Measurements from ENCODE around the gene TMEM120A.

Gene TMEM120A

GRCh38 chr7:75987026-75987804 lies 7.2 kb downstream of the TMEM120A start:
- WGBS, 2 experiments: 95% methylated on average over 32 of the region's 32 CpGs
- H3K4me3 ChIP-seq (ENCODE audit: insufficient read depth, low read depth, low read length): no peak overlapping the region
- H3K9me3 ChIP-seq (ENCODE audit: control insufficient read depth, low read length): no peaks in the 10 kb centered on the region
- no peaks in the 10 kb centered on the region for H3K27me3 ChIP-seq (ENCODE audit: control insufficient read depth, insufficient read depth, low read length, poor library complexity, severe bottlenecking)
- H3K4me1 ChIP-seq (ENCODE audit: control insufficient read depth, insufficient read depth, low read length): peaks cover 22% of the 10 kb centered on the region
- peaks cover 18% of the 10 kb centered on the region for H3K36me3 ChIP-seq (ENCODE audit: control insufficient read depth, insufficient read depth, low read length)
- H3K27ac ChIP-seq (ENCODE audit: insufficient read depth, low read depth, low read length, poor library complexity, severe bottlenecking): no peak overlapping the region

- no peak overlapping the region for H3K4me3 ChIP-seq (ENCODE audit: insufficient read depth, low read depth, low read length)
- H3K4me1 ChIP-seq (ENCODE audit: control insufficient read depth, insufficient read depth, low read length): peaks cover 20% of the 10 kb centered on the region
- H3K27ac ChIP-seq (ENCODE audit: insufficient read depth, low read depth, low read length, poor library complexity, severe bottlenecking): no peak overlapping the region
- peaks cover 23% of the 10 kb centered on the region for H3K36me3 ChIP-seq (ENCODE audit: control insufficient read depth, insufficient read depth, low read length)
- no peaks in the 10 kb centered on the region for H3K9me3 ChIP-seq (ENCODE audit: control insufficient read depth, low read length)
- H3K27me3 ChIP-seq (ENCODE audit: control insufficient read depth, insufficient read depth, low read length, poor library complexity, severe bottlenecking): no peaks in the 10 kb centered on the region
- 95% methylated on average over 20 of the region's 20 CpGs for WGBS, 2 experiments
These were observed 8.1 kb downstream of the TMEM120A start for GRCh38 chr7:75986147-75986781.

- 94 to 95% methylated on average over 41 of the region's 41 CpGs for WGBS, 2 experiments
- peaks cover 30% of the 10 kb centered on the region for H3K36me3 ChIP-seq (ENCODE audit: control insufficient read depth, insufficient read depth, low read length)
These were observed 8.8 kb downstream of the TMEM120A start for GRCh38 chr7:75985518-75986146.

GRCh38 chr7:75985009-75985517 lies 9.3 kb downstream of the TMEM120A start:
- H3K27me3 ChIP-seq (ENCODE audit: control insufficient read depth, insufficient read depth, low read length, poor library complexity, severe bottlenecking): no peaks in the 10 kb centered on the region
- 89 to 90% methylated on average over 21 of the region's 21 CpGs for WGBS, 2 experiments
- H3K4me3 ChIP-seq (ENCODE audit: insufficient read depth, low read depth, low read length): no peak overlapping the region
- H3K36me3 ChIP-seq (ENCODE audit: control insufficient read depth, insufficient read depth, low read length): peaks cover 35% of the 10 kb centered on the region
- no peaks in the 10 kb centered on the region for H3K9me3 ChIP-seq (ENCODE audit: control insufficient read depth, low read length)
- peaks cover 8% of the 10 kb centered on the region for H3K4me1 ChIP-seq (ENCODE audit: control insufficient read depth, insufficient read depth, low read length)
- no peak overlapping the region for H3K27ac ChIP-seq (ENCODE audit: insufficient read depth, low read depth, low read length, poor library complexity, severe bottlenecking)

More at GRCh38 chr7:75985518-75986146, 8.8 kb downstream of the TMEM120A start:
- Histone ChIP-seq H3K27ac (ENCODE audit: insufficient read depth, low read depth, low read length, poor library complexity, severe bottlenecking) (no peak overlapping the region), H3K27me3 (ENCODE audit: control insufficient read depth, insufficient read depth, low read length, poor library complexity, severe bottlenecking) (no peaks in the 10 kb centered on the region), H3K4me1 (ENCODE audit: control insufficient read depth, insufficient read depth, low read length) (peaks cover 14% of the 10 kb centered on the region), H3K9me3 (ENCODE audit: control insufficient read depth, low read length) (no peaks in the 10 kb centered on the region), H3K4me3 (ENCODE audit: insufficient read depth, low read depth, low read length) (no peak overlapping the region)

- WGBS, 2 experiments: 92% methylated on average over 44 of the region's 44 CpGs
- Histone ChIP-seq H3K36me3 (ENCODE audit: control insufficient read depth, insufficient read depth, low read length) (peaks cover 36% of the 10 kb centered on the region), H3K4me3 (ENCODE audit: insufficient read depth, low read depth, low read length) (no peak overlapping the region)
These were observed 10.0 kb downstream of the TMEM120A start for GRCh38 chr7:75984130-75985008.

GRCh38 chr7:75983471-75984129 lies 10.8 kb downstream of the TMEM120A start:
- no peak overlapping the region for H3K4me3 ChIP-seq (ENCODE audit: insufficient read depth, low read depth, low read length)
- H3K36me3 ChIP-seq (ENCODE audit: control insufficient read depth, insufficient read depth, low read length): peaks cover 36% of the 10 kb centered on the region
- whole genome bisulfite sequencing, 2 experiments: 95 to 96% methylated on average over 26 of the region's 26 CpGs

More at GRCh38 chr7:75984130-75985008, 10.0 kb downstream of the TMEM120A start:
- no peaks in the 10 kb centered on the region for H3K9me3 ChIP-seq (ENCODE audit: control insufficient read depth, low read length)
- H3K27me3 ChIP-seq (ENCODE audit: control insufficient read depth, insufficient read depth, low read length, poor library complexity, severe bottlenecking): no peaks in the 10 kb centered on the region
- peaks cover 2% of the 10 kb centered on the region for H3K4me1 ChIP-seq (ENCODE audit: control insufficient read depth, insufficient read depth, low read length)
- H3K27ac ChIP-seq (ENCODE audit: insufficient read depth, low read depth, low read length, poor library complexity, severe bottlenecking): no peak overlapping the region

GRCh38 chr7:75982306-75983064 lies 11.9 kb downstream of the TMEM120A start:
- Histone ChIP-seq H3K27ac (ENCODE audit: insufficient read depth, low read depth, low read length, poor library complexity, severe bottlenecking) (no peak overlapping the region), H3K36me3 (ENCODE audit: control insufficient read depth, insufficient read depth, low read length) (peaks cover 30% of the 10 kb centered on the region), H3K27me3 (ENCODE audit: control insufficient read depth, insufficient read depth, low read length, poor library complexity, severe bottlenecking) (no peaks in the 10 kb centered on the region), H3K4me1 (ENCODE audit: control insufficient read depth, insufficient read depth, low read length) (no peaks in the 10 kb centered on the region), H3K4me3 (ENCODE audit: insufficient read depth, low read depth, low read length) (no peak overlapping the region), H3K9me3 (ENCODE audit: control insufficient read depth, low read length) (no peaks in the 10 kb centered on the region)
- WGBS, 2 experiments: 92 to 94% methylated on average over 22 of the region's 22 CpGs

More at GRCh38 chr7:75983471-75984129, 10.8 kb downstream of the TMEM120A start:
- H3K27ac ChIP-seq (ENCODE audit: insufficient read depth, low read depth, low read length, poor library complexity, severe bottlenecking): no peak overlapping the region
- H3K4me1 ChIP-seq (ENCODE audit: control insufficient read depth, insufficient read depth, low read length): no peaks in the 10 kb centered on the region
- H3K9me3 ChIP-seq (ENCODE audit: control insufficient read depth, low read length): no peaks in the 10 kb centered on the region
- H3K27me3 ChIP-seq (ENCODE audit: control insufficient read depth, insufficient read depth, low read length, poor library complexity, severe bottlenecking): no peaks in the 10 kb centered on the region

- no peaks in the 10 kb centered on the region for H3K27me3 ChIP-seq (ENCODE audit: control insufficient read depth, insufficient read depth, low read length, poor library complexity, severe bottlenecking)
- H3K27ac ChIP-seq (ENCODE audit: insufficient read depth, low read depth, low read length, poor library complexity, severe bottlenecking): no peak overlapping the region
- H3K9me3 ChIP-seq (ENCODE audit: control insufficient read depth, low read length): no peaks in the 10 kb centered on the region
- H3K36me3 ChIP-seq (ENCODE audit: control insufficient read depth, insufficient read depth, low read length): peaks cover 28% of the 10 kb centered on the region
- 87 to 90% methylated on average over 38 of the region's 38 CpGs for WGBS, 2 experiments
- no peaks in the 10 kb centered on the region for H3K4me1 ChIP-seq (ENCODE audit: control insufficient read depth, insufficient read depth, low read length)
- no peak overlapping the region for H3K4me3 ChIP-seq (ENCODE audit: insufficient read depth, low read depth, low read length)
These were observed 12.7 kb downstream of the TMEM120A start for GRCh38 chr7:75981453-75982305.

Measured in ectodermal cell (in vitro differentiated cells).